HepG2 (cell line): ENCODE measurements around the gene NNAT. TPM values are rescaled to one million over a fixed set of nuclear protein-coding genes. Genes with fewer than 3 reads are reported as not detected.

Experiments
- ADNP ChIP-seq: sonication (generic); formaldehyde crosslinking; IDR thresholded peaks from 2 replicates; pipeline ENCODE4 v1.4.0; 2020; ENCODE audit warnings: missing genetic modification reagents
- AFF4 ChIP-seq: sonication (generic); formaldehyde crosslinking; IDR thresholded peaks from 2 replicates; pipeline ENCODE4 v1.4.0; 2020; ENCODE audit warnings: missing genetic modification reagents
- ATF7-NPFF ChIP-seq: sonication (generic); formaldehyde crosslinking; IDR thresholded peaks from 2 replicates; pipeline ENCODE4 v1.8.1; 2023; ENCODE audit warnings: mild to moderate bottlenecking, low read depth, missing genetic modification reagents, moderate library complexity
- BRCA1 ChIP-seq: sonication (generic); formaldehyde crosslinking; IDR thresholded peaks from 2 replicates; pipeline ENCODE4 v1.4.0; 2020; ENCODE audit warnings: missing genetic modification reagents
- E2F2 ChIP-seq: sonication (generic); formaldehyde crosslinking; IDR thresholded peaks from 2 replicates; pipeline ENCODE4 v1.4.0; 2020; ENCODE audit warnings: missing genetic modification reagents, borderline replicate concordance
- HDAC2 ChIP-seq: sonication (generic); formaldehyde crosslinking; IDR thresholded peaks from 2 replicates; pipeline ENCODE4 v1.4.0; 2020; ENCODE audit warnings: missing genetic modification reagents
- KLF9 ChIP-seq: IDR thresholded peaks from 2 replicates; pipeline ENCODE4 v1.6.1; 2016; ENCODE audit warnings: low read depth
- MED8 ChIP-seq: sonication (generic); formaldehyde crosslinking; IDR thresholded peaks from 2 replicates; pipeline ENCODE4 v1.8.1; 2023; ENCODE audit warnings: mild to moderate bottlenecking, missing genetic modification reagents; ENCODE audit not compliant: insufficient replicate concordance
- MYPOP ChIP-seq: sonication (generic); formaldehyde crosslinking; IDR thresholded peaks from 2 replicates; pipeline ENCODE4 v1.8.1; 2023; ENCODE audit warnings: mild to moderate bottlenecking, moderate library complexity, missing genetic modification reagents
- NFE2L2 ChIP-seq: fragments of 150-350 bp; IDR thresholded peaks from 2 replicates; pipeline ENCODE4 v1.6.1; 2014; ENCODE audit warnings: low read length
- PHF20 ChIP-seq: sonication (generic); formaldehyde crosslinking; IDR thresholded peaks from 2 replicates; pipeline ENCODE4 v1.5.0; 2020; ENCODE audit warnings: mild to moderate bottlenecking, missing genetic modification reagents
- PRMT3 ChIP-seq: sonication (generic); formaldehyde crosslinking; IDR thresholded peaks from 2 replicates; pipeline ENCODE4 v1.8.1; 2022; ENCODE audit warnings: low read depth, mild to moderate bottlenecking, moderate library complexity, missing genetic modification reagents, borderline replicate concordance
- STAT5B ChIP-seq: sonication (generic); formaldehyde crosslinking; IDR thresholded peaks from 2 replicates; pipeline ENCODE4 v1.4.0; 2020; ENCODE audit warnings: missing genetic modification reagents
- TAF15 ChIP-seq: fragments of 200-400 bp; formaldehyde crosslinking; IDR thresholded peaks from one replicate; pipeline ENCODE4 v1.6.1; 2018; ENCODE audit warnings: mild to moderate bottlenecking, low read depth, low read length; ENCODE audit not compliant: poor library complexity, severe bottlenecking
- TFAP4 ChIP-seq: sonication (generic); IDR thresholded peaks from 2 replicates; pipeline ENCODE4 v1.6.1; 2016; ENCODE audit warnings: low read depth, borderline replicate concordance
- ZNF124 ChIP-seq: sonication (generic); formaldehyde crosslinking; IDR thresholded peaks from 2 replicates; pipeline ENCODE4 v1.4.0; 2020; ENCODE audit warnings: missing genetic modification reagents
- ZNF260 ChIP-seq: sonication (generic); formaldehyde crosslinking; IDR thresholded peaks from 2 replicates; pipeline ENCODE4 v1.4.0; 2020; ENCODE audit warnings: missing genetic modification reagents, low read depth, mild to moderate bottlenecking, borderline replicate concordance
- ZNF556 ChIP-seq: sonication (generic); formaldehyde crosslinking; IDR thresholded peaks from 2 replicates; pipeline ENCODE4 v1.4.0; 2020; ENCODE audit warnings: mild to moderate bottlenecking, missing genetic modification reagents, borderline replicate concordance
- ZNF577 ChIP-seq: sonication (generic); formaldehyde crosslinking; IDR thresholded peaks from 2 replicates; pipeline ENCODE4 v1.4.0; 2020; ENCODE audit warnings: mild to moderate bottlenecking, low read depth, missing genetic modification reagents, borderline replicate concordance
- ZNF615 ChIP-seq: sonication (generic); formaldehyde crosslinking; IDR thresholded peaks from 2 replicates; pipeline ENCODE4 v1.5.0; 2020; ENCODE audit warnings: mild to moderate bottlenecking, missing genetic modification reagents, borderline replicate concordance
- ZNF761 ChIP-seq: sonication (generic); formaldehyde crosslinking; conservative IDR thresholded peaks from 2 replicates; pipeline ENCODE4 v1.4.0; 2020; ENCODE audit warnings: mild to moderate bottlenecking, missing genetic modification reagents
- ZNF781 ChIP-seq: sonication (generic); formaldehyde crosslinking; IDR thresholded peaks from 2 replicates; pipeline ENCODE4 v1.5.1; 2020; ENCODE audit warnings: borderline replicate concordance, mild to moderate bottlenecking, missing genetic modification reagents; ENCODE audit errors: not compliant biosample characterization
- polyA plus RNA-seq, 8 experiments: library from polyadenylated mRNA; depleted of rRNA in 3 of 8; stranded (reverse) in 7 of 8; unstranded in 1 of 8; fragments of >200 nt; fragmentation: Illumina TruSeq in 4 of 8; extraction: Trizol in 4 of 8; gene quantifications; 2 replicates each; pipeline versions ENCODE4 v1.2.1 to v1.2.3, GENCODE V29; 2011 to 2016; ENCODE audit warnings: low read depth in 4 of 8, missing spikeins in 1 of 8, mixed read lengths in 1 of 8; ENCODE audit not compliant: insufficient read depth in 1 of 8
- total RNA-seq, 5 experiments: library from RNA; depleted of rRNA; stranded (reverse); fragments of >200 nt; fragmentation: Illumina TruSeq; extraction: Trizol; gene quantifications; 2 replicates each; pipeline ENCODE4 v1.2.3, GENCODE V29; 2016; ENCODE audit warnings: low read depth in 1 of 5

NNAT gene
- total and polyA plus RNA-seq, 2 of the 13 experiments (the other 11 are each of a cell fraction or from before 2014, with no cell fraction given), result not detected

GRCh38 chr20:37527638-37528445 lies 6.8 kb downstream of the NNAT start, which contains the start of gene BLCAP (continued):
- peak; percentile 87 for TF ChIP-seq HDAC2 (CRISPR knock-in tag)
- peak; percentile 40; the same call in 1 of the 2 replicates for TF ChIP-seq MYPOP
- peak; percentile 92; the same call in 1 of the 2 replicates for TF ChIP-seq KLF9
- TF ChIP-seq MED8 (CRISPR knock-in tag), result no peak
- peak; percentile 78 for TF ChIP-seq PHF20 (CRISPR knock-in tag)
- 0 out of 2 replicates have a peak, but pooled peaks have one; percentile 23 for TF ChIP-seq AFF4 (CRISPR knock-in tag)
- peak; percentile 63; the same call in 1 of the 2 replicates for TF ChIP-seq E2F2 (CRISPR knock-in tag)
- no peak for TF ChIP-seq PRMT3 (CRISPR knock-in tag)
- TF ChIP-seq BRCA1 (CRISPR knock-in tag), result peak; percentile 31; the same call in 1 of the 2 replicates
- TF ChIP-seq STAT5B (CRISPR knock-in tag), result peak; percentile 55; the same call in 1 of the 2 replicates
- TF ChIP-seq ZNF260 (CRISPR knock-in tag), result no peak
- TF ChIP-seq TFAP4, result 0 out of 2 replicates have a peak, but pooled peaks have one; percentile 15
- TF ChIP-seq TAF15, result peak; percentile 47
- TF ChIP-seq ATF7-NPFF (CRISPR knock-in tag), result peak; percentile 56; the same call in 1 of the 2 replicates
- TF ChIP-seq ZNF781 (CRISPR knock-in tag), result peak; percentile 87
- TF ChIP-seq NFE2L2, result no peak
- TF ChIP-seq ZNF615 (CRISPR knock-in tag), result no peak
- TF ChIP-seq ZNF577, result no peak
- TF ChIP-seq ZNF556 (CRISPR knock-in tag), result peak; percentile 88
- peak; percentile 72; the same call in 1 of the 2 replicates for TF ChIP-seq ZNF761 (CRISPR knock-in tag)
- no peak for TF ChIP-seq ADNP (CRISPR knock-in tag)
- peak; percentile 83; the same call in 1 of the 2 replicates for TF ChIP-seq ZNF124 (CRISPR knock-in tag)
